ENCODE measurements around the gene ZNF808.
"Not testable (repeated sequence)": the region's sequence is repeated elsewhere in the genome, so short reads cannot be mapped to it uniquely, and the experiment has no call there.

ZNF808 gene

GRCh38 chr19:52592301-52592700, 64.8 kb downstream of the ZNF808 start:
- DNase-seq: no peak
- H3K9me3 ChIP-seq (ENCODE audit: severe bottlenecking): peaks cover under 1% of the 10 kb centered on the region
- H3K4me3 ChIP-seq (ENCODE audit: low read depth, low read length): no peak overlapping the region
- peaks cover 7% of the 10 kb centered on the region for H3K36me3 ChIP-seq
- no peak for TF ChIP-seq CTCF (IDR thresholded peaks at IDR 0.05; ENCODE audit: low read depth, low read length)
- no peak overlapping the region for H3K27ac ChIP-seq
- no peaks in the 10 kb centered on the region for H3K27me3 ChIP-seq (ENCODE audit: insufficient read depth, low read depth, severe bottlenecking)

DNA sequence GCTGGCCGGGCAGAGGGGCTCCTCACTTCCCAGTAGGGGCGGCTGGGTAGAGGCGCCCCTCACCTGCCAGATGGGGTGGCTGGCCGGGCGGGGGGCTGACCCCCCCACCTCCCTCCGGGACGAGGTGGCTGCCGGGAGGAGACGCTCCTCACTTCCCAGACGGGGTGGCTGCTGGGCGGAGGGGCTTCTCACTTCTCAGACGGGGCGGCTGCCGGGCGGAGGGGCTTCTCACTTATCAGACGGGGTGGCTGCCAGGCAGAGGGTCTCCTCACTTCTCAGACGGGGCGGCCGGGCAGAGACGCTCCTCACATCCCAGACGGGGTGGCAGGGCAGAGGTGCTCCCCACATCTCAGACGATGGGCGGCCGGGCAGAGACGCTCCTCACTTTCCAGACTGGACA, 66.0 kb downstream of the ZNF808 start:
- not testable (repeated sequence) for H3K36me3 ChIP-seq; H3K9me3 ChIP-seq (ENCODE audit: severe bottlenecking)

DNA sequence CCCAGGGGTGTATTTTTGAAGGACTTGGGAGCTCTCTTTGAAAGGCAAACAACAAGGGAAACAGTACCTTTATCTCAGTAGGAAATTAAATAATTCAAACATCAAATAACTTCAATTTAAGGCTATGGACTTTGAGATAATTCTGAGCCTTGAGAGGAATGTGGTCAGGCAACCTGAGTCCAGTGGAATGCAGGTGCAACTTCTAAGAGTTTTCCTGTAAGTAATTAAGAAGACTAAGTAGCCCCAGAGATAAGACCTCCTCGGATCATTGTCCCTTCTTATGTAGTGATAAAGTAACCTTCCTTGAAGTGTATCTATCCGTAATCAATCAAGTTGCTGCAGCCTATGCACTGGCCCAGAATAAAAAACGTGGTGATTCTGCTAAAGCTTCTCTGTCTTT, 71.8 kb downstream of the ZNF808 start:
- no peak for TF ChIP-seq CTCF (IDR thresholded peaks at IDR 0.05; ENCODE audit: low read depth, low read length)
- DNase-seq: no peak
- H3K4me3 ChIP-seq (ENCODE audit: low read depth, low read length): no peak overlapping the region
- peaks cover 7% of the 10 kb centered on the region for H3K36me3 ChIP-seq
- peaks cover 7% of the 10 kb centered on the region for H3K9me3 ChIP-seq (ENCODE audit: severe bottlenecking)
- H3K27ac ChIP-seq: no peak overlapping the region
- H3K27me3 ChIP-seq (ENCODE audit: insufficient read depth, low read depth, severe bottlenecking): no peaks in the 10 kb centered on the region

More for the DNA sequence above, 66.0 kb downstream of the ZNF808 start:
- H3K4me3 ChIP-seq (ENCODE audit: low read depth, low read length); H3K27me3 ChIP-seq (ENCODE audit: insufficient read depth, low read depth, severe bottlenecking); H3K27ac ChIP-seq; DNase-seq: not testable (repeated sequence)

DNA sequence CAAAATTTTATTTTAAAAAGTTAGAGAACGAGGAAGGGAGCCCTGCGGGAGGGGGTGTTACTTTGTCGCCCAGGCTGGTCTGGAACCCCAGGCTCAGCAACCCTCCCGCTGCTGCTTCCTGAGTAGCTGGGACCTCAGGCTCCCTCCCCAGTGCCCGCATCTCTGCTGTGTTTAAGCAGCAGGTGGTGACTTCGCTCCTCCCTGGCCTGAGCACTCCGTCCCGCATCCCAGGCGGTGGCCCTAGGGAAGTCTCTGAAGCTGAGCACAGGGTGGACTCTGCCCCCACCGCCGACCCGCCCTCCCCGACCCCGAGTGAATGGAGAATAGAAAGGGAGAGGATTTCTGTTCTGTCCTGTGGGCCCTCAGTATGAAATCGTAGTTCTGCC, 73.2 kb downstream of the ZNF808 start:
- Histone ChIP-seq H3K4me3 (ENCODE audit: low read depth, low read length) (peak overlapping the region; percentile 57), H3K36me3 (peaks cover 7% of the 10 kb centered on the region), H3K27me3 (ENCODE audit: insufficient read depth, low read depth, severe bottlenecking) (no peaks in the 10 kb centered on the region), H3K27ac (peak overlapping the region; percentile 40; the same call in 1 of the 2 replicates), H3K9me3 (ENCODE audit: severe bottlenecking) (peaks cover 7% of the 10 kb centered on the region)
- DNase-seq: peak; percentile 54
- no peak for TF ChIP-seq CTCF (IDR thresholded peaks at IDR 0.05; ENCODE audit: low read depth, low read length)

GRCh38 chr19:52601025-52601973, 73.8 kb downstream of the ZNF808 start:
- Histone ChIP-seq H3K36me3 (peaks cover 6% of the 10 kb centered on the region), H3K4me3 (ENCODE audit: low read depth, low read length) (peak overlapping the region; percentile 57), H3K27ac (peak overlapping the region; percentile 74), H3K9me3 (ENCODE audit: severe bottlenecking) (peaks cover 7% of the 10 kb centered on the region), H3K27me3 (ENCODE audit: insufficient read depth, low read depth, severe bottlenecking) (no peaks in the 10 kb centered on the region)
- TF ChIP-seq CTCF (IDR thresholded peaks at IDR 0.05; ENCODE audit: low read depth, low read length): 0 out of 2 replicates have a peak, but pooled peaks have one; percentile 11
- DNase-seq: peak; percentile 94

DNA sequence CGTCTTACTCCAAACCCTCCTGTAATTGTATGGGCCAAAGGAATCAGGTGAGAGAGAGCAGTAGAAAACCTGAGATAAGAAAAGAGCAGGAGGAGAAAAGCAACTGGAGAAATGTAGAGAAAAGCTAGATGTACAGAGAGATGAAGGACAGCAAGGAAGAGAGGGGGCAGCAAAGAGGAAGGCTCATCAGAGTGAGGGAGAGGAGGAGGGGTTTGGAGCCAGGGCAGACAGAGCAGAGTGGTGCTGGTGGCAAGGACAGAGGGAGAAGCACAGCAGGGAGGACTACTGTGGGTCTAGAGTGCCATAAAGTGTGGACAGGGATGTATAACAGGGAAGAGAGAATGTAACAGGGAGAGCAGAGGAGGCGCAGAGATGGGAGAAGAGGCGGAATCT, 74.5 kb downstream of the ZNF808 start:
- not testable (repeated sequence) for H3K36me3 ChIP-seq; H3K27me3 ChIP-seq (ENCODE audit: insufficient read depth, low read depth, severe bottlenecking); H3K9me3 ChIP-seq (ENCODE audit: severe bottlenecking); H3K27ac ChIP-seq
- peak overlapping the region; percentile 57 for H3K4me3 ChIP-seq (ENCODE audit: low read depth, low read length)
- peak; percentile 33 for DNase-seq
